HG03571 (cell line): ENCODE data around the gene AIMP1.
"Not testable (repeated sequence)": the region's sequence is repeated elsewhere in the genome, so short reads cannot be mapped to it uniquely, and the experiment has no call there.

ENCODE experiments used
- ATAC-seq: cut with Tn5 transposase; IDR thresholded peaks from one replicate; pipeline ENCODE4 v1.9.1; 2021; ENCODE audit not compliant: unreplicated experiment

The AIMP1 gene

DNA sequence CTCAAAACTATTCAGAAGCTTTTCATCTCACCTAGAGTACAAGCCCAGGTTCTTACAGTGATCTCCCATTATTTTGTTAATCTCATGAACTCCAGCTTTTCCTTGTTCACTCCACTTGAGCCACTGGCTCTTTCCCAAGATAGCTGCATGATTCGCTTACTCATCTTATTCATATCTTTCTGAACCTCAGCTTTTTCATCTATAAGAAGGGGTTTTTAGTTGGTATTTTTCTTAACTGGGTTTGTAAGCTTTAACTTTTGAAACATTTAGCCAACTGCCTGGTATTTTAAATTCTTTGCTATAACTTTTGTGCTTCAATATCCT, 28.3 kb downstream of the AIMP1 start:
- ATAC-seq, result no peak

DNA sequence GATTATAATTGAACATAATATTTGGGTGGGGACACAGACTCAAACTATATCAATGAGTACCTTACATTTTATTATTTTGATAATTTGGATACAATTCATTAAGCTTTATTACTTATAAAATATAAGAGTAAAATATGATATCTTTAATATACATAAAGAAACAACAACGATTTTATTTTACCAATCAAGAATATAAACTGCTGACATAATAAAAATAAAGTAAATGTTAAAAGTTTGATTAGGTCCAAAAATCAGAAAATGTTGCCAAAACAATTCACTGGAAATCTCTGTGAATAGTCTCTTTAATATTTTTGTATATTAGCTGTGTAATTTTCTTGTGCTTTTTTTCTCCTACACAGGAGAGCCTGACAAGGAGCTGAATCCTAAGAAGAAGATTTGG, 30.8 kb downstream of the AIMP1 start:
- ATAC-seq, result no peak

DNA sequence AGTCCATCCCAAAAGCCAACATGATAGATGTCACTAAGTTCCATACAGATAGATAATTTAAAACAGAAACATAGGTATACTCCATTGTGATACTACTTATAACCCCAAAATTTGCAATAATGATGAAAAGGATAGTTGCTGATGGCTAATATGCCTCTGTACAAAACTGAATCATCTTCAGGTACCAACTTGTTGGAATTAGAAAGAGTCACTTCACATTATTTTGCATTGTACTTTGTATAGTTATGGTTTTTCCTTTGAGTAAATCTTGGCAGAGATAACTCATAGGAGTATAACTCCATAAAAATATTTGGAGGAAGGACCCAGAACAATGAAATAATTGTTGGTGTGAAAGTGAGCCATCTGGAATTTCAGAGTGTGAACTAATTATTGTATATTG, 34.7 kb downstream of the AIMP1 start:
- no peak for ATAC-seq

DNA sequence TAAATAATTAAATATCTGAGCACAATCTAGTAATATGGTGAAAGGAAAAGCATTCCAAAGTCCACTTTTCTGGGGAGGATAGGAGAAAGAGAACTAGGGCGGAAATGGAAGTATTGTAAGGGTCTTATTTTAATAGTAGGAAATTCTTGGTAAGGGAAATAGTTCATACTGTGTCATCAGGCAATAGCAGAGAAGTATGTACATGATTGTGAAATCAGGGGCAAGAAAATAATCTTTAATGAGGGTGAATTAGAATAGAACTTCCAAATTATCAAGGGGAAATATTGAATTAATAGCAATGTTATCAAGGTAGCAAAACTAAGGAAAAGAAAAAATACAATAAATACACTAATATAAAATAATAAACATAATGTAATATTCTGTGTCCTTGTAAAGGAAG, 37.4 kb downstream of the AIMP1 start:
- ATAC-seq, result no peak

- ATAC-seq, result no peak
Measured at GRCh38 chr4:106355193-106355592, 38.8 kb downstream of the AIMP1 start.

GRCh38 chr4:106358899-106359298, 42.5 kb downstream of the AIMP1 start:
- no peak for ATAC-seq

DNA sequence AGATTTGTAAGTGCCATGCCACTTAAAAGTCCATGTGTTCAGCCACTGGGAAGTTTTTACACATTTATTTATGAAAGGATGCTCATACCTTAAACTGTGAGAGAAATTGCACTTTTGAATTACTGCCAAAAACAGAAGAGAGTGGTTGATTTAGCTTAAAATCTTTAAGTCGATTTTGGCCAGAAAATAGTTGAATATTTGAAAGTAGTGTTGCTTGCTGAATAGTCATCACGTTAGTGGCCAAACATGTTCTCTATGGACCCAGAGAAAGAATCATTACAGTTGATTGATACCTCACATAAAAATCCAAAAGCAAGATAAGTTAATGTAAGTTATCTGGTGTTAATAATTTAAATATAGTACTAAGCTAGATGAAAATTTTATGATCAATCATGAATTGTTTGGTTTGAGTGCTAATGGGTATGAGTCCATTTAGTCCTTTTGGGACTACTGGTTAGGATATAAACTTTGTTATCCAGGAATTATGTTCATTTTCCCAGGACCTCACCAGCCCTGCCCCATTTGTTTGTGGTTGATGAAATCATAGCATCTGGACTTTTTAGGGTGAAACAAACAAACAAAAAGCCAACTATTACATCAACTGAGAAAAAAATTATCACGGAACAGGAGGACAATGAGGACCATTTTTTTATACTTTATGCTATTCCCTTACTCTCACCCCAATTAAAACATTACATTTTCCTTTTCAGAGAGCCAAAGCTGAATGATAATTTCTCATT, 45.9 kb downstream of the AIMP1 start:
- no peak for ATAC-seq

DNA sequence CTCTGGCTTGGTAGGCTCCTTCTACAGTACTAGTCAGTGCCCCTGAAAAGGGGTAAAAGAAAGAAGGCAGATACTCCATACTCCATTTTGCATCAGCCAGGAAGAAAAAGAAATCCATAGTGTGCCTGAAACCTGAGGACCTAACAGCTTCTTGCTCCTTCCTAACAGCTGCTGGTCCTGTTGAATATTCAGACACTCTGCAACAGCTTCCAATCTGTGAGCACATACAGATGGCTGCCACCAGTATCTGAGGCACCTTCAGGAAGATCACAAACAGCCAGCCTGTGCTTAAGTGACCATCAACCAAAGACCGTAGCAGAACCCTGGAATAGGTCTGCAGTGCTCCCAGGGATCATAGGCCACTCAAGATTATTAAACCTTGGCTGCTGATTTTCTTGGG, 47.9 kb downstream of the AIMP1 start:
- no peak for ATAC-seq

GRCh38 chr4:106365613-106366012, 49.3 kb downstream of the AIMP1 start:
- no peak for ATAC-seq

DNA sequence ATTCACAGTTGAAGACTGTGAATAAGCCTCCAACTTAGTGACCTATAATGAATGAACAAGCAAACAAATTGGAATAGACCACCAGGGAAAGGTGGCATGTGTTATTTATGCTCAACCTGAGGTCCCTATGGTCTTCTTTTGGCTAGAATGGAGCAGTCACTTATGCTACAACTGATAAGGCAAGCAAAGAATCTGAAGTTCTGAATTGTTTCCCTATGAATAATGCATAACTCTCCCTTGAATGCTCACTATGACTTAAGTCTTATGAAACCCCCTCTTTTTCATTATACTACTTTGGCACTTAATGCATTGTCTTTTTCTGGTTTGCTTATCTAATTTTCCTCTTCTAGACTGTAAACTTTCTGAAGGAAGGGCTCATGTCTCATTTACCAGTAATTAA, 49.7 kb downstream of the AIMP1 start:
- ATAC-seq, result no peak

DNA sequence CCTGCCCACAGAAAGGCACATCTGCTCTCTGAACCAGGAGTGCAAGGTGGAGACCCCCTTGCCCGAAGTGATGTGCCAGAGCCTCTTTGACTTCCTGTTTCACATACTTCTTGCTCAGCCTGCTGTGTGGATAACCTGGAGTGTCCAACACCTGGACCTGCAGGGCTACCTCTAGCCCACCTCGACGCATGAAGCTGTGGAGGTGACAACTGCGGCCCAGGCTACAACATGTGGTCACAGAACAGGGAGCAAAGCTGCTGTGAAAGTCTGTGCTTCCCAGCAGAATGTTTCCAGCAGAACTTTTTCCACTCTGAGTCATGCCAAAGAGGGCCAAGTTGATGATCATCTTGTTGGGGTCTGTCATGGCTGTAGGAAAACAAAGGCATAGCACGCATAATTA, 50.7 kb downstream of the AIMP1 start:
- ATAC-seq, result no peak

DNA sequence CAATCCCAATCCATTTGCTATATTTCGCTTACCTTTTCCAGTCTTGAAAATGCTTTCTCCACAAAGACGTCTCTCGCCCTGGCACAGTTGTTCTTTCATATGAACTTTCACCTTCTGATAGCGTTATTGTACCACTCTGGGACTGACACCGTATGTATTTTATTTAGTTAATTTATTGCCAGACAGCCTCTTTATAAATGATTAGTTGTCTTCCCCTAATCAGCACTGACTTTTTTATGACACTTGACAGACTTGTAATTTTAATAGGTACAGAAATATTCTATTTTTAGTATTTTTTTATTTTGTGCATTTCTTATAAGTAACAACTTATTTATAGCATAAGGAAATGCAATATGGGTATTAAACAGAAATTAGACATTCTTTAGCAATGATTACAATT, 52.3 kb downstream of the AIMP1 start, which contains the start of gene GIMD1:
Gene GIMD1, minus strand, starts transcription at position 101 of the 400 bp plus-strand sequence. CDS start 1,343 bp downstream, outside the sequence.
- ATAC-seq, result no peak

DNA sequence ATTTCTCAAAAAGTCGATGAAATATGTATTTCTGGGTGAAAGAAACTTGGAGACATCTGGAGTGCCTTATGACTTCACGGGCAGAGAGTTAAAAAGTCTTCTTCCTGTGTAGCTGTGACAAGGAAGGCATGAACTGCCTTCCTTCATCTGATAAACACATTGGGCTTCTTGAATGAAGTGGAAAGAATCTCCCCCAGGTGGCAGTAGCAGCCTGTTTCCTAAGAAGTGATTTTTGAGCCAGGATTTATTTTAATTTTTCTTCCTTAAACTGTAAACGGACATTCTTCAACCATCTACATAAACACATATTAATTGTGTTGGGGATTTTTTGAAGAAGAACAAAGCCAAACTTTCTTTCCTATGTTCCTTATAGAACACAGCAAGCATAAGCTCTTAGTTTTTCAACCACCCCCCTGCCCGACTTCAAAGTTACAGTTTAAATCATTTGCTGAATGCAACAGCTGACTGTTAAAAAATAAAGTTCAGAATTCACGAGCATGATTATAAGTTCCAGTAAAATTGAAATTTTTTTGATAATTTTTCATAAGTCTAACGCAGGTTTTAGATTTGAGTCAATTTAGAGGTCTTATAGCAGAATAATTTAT, 53.2 kb downstream of the AIMP1 start:
- peak; percentile 58 for ATAC-seq

DNA sequence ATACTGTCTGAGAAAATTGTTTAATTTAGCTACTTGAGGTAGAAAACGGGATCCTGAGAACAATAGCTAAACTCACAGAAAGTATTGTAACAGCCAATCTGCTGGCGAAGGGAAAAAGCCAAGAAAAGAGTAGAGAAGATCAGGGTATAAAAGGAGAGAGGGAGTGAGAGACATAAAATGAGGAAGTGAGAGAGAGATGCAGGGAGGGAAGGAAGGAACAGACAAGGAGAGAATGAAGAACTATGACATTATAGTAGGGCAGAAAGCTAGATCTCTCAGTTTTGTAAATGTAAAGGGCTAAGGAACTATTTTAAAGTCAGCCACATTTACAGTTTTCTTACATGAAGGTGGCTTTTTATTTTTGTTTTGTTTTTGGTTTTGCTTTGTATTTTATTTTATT, 53.9 kb downstream of the AIMP1 start:
- no peak for ATAC-seq

GRCh38 chr4:106371161-106371560, 54.8 kb downstream of the AIMP1 start:
- ATAC-seq, result no peak

- ATAC-seq, result no peak
Measured at GRCh38 chr4:106373026-106373425, 56.7 kb downstream of the AIMP1 start.

DNA sequence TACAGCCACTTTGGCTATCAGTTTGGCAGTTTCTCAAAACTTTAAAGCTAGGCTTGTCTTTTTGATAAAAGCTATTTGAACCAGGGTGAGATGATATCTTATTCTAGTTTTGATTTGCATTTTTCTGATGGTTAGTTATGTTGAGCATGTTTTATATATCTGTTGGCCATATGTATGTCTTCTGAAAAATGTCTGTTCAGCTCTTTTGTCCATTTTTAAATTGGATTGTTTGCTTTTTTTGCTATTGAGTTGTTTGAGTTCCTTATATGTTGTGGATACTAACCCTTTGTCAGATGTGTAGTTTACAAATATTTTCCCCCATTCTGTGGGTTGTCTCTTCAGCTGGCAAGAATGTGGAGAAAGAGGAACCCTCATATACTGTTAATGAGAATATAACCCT, 63.8 kb downstream of the AIMP1 start:
- ATAC-seq, result no peak

DNA sequence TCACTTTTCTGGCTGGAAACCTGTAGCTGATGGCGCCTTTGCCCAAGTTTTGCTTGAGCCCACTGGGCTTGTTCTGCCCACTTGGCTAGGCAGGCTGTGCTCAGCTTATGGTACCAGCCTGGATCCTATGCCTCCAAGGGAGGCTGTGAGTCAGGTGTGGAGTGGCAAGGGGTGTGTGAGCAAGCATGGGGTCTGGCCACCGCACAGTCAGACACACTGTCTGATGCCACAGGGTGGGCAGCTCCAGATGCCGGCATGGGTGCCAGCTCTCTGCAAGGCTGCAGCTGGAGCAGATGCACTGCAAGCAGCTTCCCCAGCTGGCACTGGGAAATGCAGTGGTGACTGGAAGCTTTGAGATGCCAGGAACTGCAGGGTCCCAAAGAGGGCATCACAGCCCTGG, 68.5 kb downstream of the AIMP1 start:
- ATAC-seq, result no peak

DNA sequence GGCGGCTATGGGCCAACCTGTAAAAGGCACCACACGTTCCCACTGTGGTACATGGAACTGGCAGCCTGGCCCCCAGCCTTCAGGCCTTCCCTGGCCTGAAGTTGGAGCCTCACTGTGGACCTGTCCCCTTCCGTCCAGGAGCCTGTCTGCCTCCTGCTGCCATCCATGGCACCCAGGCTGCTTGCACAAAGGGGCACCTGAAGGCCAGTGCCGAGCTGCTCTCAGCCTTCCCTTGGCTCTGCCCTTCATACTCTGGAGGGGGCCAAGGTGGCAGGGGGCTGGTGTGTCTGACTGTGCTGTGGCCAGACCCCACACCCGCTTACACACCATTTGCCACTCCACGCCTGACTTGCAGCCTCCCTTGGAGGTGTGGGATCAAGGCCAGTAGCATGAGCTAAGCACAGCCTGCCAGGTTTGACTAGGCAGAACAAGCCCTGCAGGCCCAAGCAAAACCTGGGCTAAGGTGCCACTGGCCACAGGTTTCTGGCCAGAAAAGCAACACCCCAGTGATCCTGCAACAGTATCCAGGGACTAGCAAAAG, 69.6 kb downstream of the AIMP1 start:
- no peak for ATAC-seq

GRCh38 chr4:106395582-106395981, 79.2 kb downstream of the AIMP1 start:
- no peak for ATAC-seq

- not testable (repeated sequence) for ATAC-seq
Measured at GRCh38 chr4:106398898-106399297, 82.5 kb downstream of the AIMP1 start.
